CD4-positive, alpha-beta T cell treated with Interleukin-17A for 1 hour (primary cell): ENCODE measurements around the gene GNAZ.
A peak's percentile ranks its signal among the peaks of the same experiment; 100 is the strongest.
"Not testable (repeated sequence)": the region's sequence is repeated elsewhere in the genome, so short reads cannot be mapped to it uniquely, and the experiment has no call there.

ENCODE experiments used
- DNase-seq: peaks from one replicate; pipeline ENCODE4 v3.0.0-alpha.2; 2020

Gene GNAZ

DNA sequence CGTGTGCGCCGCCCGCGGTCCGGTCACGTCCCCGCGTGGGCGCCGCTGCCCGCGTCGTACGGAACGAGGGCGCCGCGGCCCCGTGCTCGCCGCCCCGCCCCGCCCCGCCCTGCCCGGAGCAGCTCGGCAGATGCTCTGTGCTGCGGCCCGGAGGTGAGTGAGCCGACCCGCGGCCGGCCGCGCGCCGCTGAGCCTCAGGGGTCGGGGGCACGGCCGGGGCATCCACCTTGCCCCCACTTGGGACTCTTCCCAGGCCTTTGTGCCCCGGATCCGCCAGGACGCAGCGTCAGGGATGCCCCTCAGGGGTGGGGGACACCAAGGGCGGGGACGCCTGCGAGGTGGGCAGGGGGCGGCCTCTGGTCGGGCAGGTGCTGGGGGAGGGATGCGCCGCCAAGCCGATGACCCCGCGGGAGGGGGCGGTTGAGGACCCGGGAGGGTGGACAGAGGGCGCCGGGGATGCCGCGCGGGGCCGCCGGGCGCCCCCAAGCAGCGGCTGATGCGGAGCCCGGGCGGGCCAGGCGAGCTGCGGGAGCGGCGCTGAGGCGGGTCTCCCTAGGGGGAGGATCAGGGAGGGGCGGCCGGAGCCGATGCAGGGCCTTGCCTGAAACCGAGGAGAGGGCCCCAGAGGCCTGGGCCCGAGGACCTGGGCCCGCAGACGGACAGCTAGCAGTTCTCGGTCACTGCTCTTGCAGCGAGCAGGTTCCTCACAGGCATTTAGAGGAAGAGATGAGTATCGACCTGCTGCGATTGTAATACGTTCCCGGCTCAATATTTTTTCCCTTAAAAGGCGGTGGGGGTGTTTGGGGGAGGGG lies at the start of gene GNAZ:
TSS of gene GNAZ (plus strand) at position 102 of the 812 bp plus-strand sequence. CDS start 25,177 bp downstream, outside the sequence.
- DNase-seq: peak; percentile 8

DNA sequence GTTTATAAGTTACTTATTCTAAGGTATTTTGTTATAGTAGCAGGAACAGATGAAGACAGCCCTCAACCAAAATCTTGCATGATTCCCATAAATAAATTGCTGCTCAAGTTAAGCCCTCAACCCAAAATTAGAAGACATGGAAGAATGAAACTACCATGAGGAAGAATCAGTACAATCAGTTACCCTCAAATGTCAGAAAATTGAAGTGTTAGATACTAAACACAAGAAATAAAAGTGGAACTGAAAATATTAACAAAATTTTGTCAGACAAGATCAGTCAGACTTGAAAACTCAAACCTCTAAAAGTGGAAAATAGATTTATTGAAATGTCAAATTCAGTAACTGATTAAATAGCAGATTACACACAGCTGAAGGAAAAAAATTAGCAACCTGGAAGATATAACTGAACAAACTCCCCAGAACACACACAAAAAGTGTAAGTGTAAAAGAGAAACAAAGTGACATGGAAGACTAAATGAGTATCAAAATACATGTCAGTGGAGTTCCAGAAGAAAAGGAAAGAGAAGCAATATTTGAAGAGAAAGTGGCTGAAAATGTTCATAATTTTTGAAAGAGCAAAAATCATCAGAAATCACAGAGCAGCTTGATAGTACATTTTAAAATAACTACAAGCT lies 49.5 kb upstream of the GNAZ start:
- DNase-seq: no peak

DNA sequence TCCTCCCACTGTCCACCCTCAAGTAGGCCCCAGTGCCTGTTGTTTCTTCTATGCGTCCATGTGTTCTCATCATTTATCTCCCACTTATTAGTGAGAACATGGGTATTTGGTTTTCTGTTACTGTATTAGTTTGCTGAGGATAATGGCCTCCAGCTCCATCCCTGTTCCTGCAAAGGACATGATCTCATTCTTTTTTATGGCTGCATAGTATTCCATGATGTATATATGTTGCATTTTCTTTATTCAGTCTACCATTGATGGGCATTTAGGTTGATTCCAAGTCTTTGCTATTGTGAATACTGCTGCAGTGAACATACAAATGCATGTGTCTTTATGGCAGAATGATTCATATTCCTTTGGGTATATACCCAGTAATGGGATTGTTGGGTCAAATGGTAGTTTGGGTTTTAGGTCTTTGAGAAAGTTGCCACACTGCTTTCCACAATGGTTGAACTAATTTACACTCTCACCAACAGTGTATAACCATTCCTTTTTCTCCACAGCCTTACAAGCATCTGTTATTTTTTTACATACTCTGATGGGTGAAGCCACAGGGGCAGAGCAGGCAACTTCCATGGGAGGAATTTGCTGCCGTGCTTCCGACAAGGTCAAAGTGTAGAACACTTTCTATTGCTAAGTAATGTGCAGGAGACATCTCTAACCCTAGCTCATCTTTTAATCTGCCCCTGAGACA lies 48.5 kb upstream of the GNAZ start:
- DNase-seq: not testable (repeated sequence)

DNA sequence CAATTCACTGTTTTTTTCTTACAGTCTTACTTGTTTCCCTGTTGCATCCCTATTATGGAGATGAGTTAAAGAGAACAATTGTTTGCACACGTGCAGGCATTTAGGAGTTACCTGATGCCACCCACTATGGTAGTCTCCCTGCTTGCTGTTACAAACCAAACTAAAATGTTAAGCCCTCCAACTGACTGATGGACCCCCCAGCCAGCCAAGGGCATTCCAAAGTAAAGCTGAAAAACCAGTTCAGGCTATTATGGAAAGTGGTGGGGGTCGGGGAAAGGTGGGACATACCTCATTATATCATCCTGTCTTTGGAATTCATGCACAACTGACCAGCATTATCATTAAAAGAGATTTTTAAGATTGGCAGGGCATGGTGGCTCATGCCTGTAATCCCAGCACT lies 47.0 kb upstream of the GNAZ start:
- no peak for DNase-seq

DNA sequence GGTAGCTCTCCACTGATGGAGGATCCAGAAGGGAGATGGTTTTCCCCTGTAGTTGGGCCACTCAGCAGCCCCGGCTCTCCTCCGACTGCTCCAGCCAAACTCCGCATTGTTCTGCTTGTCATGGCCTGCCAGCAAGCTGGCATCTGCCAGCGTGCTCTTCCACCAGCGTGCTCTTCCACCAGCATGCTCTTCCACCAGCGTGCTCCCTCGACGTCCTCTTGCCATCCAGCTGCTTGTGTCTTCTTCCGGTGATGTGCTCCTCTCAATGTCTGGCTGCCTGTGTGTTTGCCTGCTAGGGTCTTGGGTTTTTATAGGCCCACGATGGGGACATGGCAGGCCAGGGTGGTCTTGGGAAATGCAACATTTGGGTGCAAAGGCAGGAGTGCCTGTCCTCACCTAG lies 43.5 kb upstream of the GNAZ start:
- no peak for DNase-seq

DNA sequence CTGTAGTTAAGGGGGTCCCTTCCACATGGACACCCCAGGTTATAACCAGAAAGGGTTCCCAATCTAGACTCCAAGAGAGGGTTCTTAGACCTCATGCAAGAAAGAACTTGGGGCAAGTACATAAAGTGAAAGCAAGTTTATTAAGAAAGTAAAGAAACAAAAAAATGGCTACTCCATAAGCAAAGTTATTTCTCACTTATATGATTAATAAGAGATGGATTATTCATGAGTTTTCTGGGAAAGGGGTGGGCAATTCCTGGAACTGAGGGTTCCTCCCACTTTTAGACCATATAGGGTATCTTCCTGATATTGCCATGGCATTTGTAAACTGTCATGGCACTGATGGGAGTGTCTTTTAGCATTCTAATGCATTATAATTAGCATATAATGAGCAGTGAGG lies 42.5 kb upstream of the GNAZ start:
- not testable (repeated sequence) for DNase-seq

DNA sequence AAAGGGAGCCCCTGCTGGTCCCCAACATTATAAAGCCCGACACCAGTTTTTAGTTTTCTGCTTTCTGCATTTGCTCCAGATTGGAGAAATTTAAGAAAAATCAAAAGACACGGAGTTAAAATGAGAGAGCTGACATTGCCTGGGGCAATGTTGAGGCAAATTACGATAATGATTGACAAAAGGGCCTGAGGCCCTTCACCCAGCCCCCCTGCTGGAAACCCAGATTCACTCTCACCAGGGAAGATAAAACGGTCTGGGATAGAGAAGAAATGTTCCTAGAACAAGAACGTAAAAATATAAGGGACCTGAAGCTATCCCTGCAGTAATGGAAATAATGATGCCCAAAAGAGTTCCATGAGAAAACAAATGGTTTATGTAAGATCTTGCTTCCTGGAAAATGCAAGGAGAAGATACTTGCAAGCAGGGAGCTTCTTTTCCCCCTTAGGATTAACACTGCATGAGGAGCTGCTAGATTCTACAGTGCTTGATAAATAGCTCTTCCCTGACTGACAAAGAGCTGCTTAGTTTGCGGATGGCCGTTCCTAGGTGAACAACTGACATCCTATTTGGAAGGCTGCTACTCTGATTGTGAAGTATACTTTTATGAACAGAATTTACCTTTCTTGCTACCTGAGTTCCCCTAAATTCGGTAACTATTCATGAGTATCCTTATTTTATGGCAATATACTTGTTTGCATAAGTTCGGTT lies 40.6 kb upstream of the GNAZ start:
- no peak for DNase-seq

DNA sequence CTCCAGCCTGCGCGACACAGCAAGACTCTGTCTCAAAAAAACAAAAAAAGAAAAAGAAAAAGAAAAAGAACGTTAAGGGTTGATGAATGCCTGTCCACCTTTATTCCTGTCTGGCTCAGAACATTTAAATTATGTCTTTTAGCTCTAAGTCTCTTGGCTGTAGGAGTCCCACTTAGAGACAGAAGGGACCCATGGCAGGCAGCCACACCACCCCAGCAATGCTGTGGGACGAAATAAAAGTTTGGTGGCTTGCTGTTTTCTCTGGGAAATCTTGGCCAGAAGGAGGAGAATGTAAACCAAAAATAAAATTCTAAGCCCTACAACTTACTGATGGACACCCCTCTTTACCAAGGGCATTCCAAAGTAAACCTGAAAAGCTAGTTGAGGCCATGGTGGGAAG lies 38.9 kb upstream of the GNAZ start:
- no peak for DNase-seq

DNA sequence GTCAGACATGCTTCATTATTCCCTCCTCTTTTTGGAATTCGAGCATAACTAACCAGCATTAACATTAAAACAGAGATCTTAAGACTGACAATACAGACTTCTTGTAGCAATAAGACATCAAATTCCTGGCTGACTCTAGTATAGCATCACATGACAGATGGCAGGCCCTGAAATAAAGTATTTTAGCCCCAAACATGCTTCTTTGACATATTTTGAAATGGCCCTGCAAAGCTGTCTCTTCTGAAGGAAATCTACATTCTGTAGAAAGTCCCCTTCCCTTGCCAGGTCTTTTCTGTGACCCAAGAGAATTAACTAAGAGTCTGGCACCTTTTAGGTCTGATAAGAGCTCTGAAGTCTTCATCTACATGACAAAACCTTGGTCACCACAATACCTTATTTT lies 38.5 kb upstream of the GNAZ start:
- DNase-seq: no peak

DNA sequence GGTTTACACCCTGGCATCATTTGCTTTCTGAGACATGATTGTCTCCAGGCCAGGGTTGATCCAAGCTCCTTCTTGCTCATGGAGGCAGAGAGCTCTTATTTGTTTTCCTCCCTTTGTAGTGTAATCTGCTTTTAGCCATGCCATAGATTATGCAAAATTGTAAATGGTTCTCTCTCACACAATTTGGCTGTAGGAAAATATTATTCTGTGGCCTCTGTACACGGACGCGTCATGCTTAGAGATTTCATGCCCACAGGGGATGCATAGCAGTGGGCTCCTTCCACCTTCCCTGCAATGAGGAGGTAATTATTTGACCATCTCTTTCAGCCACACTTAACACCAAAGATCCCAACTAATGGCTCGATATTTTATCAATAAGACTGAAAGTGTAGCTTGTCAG lies 37.7 kb upstream of the GNAZ start:
- no peak for DNase-seq

DNA sequence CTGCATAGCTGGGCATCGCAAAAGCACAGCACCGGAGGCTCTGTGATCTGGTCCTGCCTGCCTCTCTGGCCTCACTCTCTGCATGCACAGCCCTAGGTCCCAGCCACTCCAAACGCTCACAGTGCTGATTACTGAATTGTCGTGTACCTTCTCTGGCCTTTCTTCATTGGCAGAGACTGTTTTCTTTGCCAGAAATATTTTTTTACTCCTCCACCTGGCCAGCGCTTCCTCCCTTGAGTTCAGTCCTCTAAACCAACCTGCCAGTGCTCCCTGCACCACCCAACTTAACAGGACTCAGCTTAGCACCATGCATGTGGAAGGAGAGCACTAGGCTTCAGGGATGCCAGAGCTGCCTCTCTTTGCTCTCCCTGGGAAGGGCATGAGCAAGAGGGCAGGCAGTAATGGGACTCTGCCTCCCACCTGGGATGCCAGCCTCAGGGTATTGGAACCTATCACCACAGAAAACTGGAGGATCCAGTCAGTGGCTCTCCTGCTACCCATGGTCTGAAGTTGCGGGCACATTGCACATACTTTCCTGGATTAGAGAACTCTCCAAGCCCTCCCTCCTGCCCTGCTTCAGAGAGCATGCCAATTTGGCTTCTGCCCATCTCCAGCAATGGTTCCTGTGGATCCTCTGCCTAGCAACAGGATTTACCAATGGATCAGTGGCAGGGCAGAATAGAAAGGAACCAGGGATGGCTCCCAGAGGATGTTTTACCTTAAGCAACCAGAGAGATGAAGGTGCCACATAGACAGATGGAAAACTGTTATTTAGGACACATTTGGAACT lies 37.0 kb upstream of the GNAZ start:
- no peak for DNase-seq

DNA sequence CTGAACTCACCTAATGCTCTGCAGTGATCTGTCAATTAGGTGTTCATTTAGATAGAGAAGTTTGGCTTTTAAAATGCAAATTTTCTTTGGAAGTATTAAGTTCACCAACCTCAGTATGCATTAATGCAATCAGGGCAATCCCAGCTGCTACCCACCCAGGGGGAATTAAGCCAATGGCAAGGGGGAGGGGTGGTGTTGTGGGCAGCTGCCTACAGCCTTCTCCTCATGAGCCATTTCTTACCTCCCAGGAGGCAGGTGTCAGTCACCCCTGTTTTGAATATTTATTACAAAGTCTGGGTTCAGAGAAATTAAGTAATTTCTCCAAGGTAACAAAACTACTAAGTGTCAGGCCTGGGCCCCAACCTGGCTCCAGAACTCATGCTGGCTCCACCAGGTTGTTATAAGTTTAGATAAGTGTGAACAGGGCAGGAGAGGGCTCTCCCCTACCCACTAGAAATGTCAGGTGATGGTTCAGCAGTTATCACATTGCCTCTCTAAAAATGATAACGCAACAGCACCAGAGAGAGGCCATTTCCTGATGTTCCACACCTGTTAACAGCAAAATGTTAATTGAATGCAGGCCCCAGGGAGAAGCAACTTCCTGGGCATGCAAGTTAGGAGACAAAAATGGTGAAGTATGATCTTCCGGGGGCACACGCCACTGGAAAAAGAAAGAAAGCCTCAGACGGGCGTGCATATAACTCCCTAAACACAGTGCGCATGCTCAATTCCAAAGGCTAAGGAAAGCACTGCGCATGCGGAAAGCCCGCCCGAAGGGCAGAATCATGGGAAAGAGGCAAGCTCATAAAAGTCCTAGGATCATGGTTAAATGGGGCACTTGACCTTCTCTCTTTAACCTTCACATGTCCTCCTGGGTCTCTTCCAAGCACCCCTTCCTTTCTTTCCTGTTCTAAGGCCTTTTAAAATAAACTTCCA lies 35.4 kb upstream of the GNAZ start:
- no peak for DNase-seq

DNA sequence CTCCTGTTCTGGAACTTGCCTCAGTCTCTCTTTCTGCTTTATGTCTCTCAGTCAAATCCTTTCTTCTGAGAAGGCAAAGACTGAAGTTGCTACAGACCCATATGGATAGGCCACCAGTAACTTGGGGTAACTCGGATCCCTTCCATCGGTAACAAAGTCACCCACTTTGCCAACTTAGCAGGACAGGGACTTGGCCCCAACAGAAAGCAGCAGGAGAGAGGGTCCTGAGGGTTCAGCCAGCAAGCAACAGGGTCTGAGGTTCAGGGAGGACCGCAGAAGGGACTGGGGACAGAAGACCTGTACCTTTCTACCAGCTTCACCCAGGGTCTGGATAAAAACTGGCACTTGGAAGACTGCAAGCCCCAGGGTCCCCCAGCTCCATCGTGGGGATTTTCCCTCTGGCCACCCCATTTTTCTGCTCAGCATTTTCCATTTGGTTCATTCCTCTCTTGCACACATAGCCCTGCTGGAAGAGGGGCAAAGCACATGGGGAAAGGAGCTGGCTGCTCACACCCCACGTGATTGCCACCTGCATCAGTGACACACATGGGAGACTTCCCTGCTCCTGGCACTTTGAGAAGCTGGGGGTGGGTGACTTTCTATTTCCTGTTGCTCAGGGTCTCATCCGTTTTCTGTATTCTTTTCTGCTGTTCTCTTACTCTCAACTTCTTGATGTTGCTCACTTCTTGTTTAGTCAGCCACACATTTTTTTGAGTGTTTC lies 34.6 kb upstream of the GNAZ start:
- no peak for DNase-seq

DNA sequence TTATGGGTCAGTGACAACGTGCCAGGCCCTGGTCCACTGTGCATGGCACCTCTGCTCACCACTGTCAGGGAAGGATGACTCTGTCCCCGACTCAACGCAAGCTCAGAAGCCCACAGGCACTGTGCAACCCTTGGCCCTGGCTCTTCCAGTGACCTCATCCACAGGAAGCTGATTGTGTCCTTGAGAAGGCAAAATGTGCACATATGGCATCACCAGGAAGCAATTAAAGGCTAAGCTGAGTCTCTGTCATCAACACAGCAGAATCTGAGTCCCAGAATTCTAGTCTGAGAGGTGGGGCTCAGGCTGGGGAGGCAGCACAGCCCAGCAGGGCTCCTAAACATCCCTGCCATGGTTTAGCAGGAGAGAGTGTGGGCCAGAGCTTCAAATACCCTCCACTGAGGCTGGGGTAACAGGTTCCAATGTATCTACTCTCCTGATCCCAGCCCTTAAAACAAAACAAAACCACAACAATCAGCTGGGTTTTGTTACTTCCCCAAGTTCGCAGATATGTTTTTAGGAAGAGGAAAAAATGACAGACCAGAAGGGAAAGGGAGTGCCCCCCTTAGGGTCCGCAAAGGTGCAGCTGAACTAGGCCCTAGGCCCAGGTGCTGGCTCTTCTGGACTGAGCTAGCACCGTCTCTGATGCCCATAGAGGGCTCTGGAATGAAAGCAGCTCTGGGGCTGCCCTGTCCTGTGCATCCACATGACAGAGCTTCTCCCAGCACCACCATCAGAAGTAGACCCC lies 33.5 kb upstream of the GNAZ start:
- DNase-seq: no peak

DNA sequence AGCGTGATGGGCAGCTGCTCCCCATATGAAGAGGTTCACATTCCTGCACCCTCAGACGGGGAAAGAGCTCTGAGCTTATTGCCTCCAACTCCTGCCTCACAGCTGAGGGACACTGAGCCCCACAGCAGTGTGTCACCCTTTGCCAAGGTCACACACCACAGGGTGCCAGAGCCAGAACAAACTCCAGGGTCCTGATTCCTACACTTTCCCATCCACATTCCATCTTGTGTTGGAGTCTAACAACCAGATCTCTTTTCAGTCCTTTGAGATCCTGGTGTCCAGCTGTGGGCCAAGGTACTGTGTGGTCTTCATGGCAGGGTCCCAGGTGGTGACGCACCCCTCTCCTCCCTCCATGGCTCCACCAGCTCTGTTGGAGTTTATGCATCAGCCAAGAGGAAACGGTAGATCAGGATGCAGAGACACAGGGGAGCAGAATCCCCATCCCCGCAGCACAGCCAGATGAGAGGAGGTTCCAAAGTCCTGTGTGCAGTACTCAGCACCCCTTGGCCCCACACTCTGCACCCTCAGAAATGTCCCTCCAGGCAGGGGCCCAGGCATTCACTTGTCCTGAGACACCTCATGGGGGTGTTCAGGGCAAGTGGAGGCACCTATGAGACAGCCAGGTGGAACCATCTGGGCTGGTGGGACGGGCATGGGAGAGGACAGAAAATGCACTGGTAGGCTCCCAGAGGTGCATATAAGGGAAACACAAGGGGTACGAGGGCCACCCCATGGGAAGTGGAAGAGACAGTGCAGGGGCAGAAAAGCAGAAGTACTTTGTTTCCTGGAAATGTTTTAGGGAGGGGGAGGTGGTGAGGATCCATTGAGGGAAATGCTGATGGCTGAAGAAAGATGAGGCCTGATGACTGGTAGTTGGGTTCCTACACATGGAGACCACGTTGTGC lies 32.6 kb upstream of the GNAZ start:
- no peak for DNase-seq

DNA sequence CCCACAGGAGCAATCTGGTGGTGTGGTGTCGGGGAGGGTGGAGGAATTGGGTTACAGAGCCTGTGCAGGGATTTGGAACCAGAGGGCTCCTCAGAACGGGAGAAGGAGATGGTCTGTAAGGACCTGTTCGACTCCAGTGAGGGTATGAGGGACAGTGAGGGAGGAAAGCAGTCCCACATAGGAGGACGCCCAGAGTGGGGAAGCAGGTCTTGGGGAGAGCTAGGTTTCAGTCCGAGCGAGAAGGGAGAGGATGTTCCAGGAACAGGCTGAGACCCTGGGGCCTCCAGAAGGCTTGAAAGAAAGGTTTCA lies 32.0 kb upstream of the GNAZ start:
- DNase-seq: no peak

DNA sequence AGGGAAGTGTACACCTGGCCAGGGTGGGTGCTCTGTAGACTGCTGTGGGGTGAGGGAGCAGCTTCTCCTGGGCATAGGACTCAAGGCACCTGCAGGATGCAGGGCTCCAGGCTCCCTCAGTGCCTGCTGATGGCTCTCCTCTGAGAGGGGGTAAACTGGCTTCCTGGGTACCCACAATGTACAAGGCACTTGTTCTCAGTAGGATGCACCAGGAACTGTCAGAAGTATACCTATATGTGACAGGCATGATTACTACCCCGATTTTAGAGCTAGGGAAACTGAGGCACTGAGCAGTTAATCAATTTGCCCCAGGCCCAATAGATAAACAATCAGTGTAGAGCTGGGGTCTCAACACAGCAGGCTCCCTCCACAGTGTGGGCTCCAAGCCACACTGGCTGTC lies 31.4 kb upstream of the GNAZ start:
- no peak for DNase-seq

DNA sequence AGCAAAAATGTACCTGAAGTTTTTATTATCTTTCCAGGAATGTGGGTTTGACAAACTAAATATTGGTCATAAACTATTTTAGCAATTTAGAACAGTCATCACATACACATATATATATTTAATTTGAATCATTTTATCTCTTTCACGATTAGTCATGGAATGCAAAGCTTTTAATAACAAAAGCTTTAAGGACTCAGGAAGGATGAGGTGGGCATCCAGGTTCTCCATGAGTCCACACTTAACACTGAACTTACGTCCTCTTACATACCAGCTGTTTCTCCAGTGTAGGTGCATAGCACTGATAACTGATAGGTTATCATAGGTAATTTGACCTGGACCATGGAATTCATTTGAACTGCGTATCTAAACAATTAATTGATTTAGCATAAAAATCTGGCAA lies 28.1 kb upstream of the GNAZ start:
- no peak for DNase-seq

DNA sequence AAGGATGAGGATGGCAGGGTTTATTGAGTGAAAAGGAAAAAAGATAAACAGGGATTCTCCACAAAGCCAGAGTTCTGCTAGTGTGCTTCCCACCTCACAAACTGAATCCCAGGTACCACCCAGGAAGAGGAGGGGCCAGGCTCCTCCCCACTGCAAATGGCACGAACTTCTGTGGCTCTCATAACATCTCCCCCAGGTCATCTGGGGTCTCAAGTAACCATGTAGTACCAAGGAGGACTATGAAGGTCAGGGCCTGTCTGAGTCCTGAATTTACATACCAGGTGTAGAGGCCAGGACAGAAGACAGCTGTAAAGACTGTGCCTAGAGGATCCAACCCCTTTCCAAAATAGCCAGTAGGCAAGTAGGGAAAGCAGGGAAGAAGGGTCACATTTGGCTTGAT lies 25.7 kb upstream of the GNAZ start:
- no peak for DNase-seq
